Measurements from ENCODE around the gene FKBP10.

GRCh38 chr17:41870627-41871026, 57.8 kb downstream of the FKBP10 start:
- TF ChIP-seq MEF2A (IDR thresholded peaks at IDR 0.05; ENCODE audit: borderline replicate concordance, low read depth) (no peak), CTCF (IDR thresholded peaks at IDR 0.05) (no peak), REST (IDR thresholded peaks at IDR 0.05; ENCODE audit: low read depth, low read length) (no peak), USF2 (IDR thresholded peaks at IDR 0.05; ENCODE audit: borderline replicate concordance, low read depth, low read length) (no peak), FOXM1 (IDR thresholded peaks at IDR 0.05; ENCODE audit: low read depth) (no peak)
